ENCODE data around the gene ACACB. TPM values are rescaled to one million over a fixed set of nuclear protein-coding genes. Genes with fewer than 3 reads are reported as not detected.

The ACACB gene
- total RNA-seq, 1 donor from 2014 or later: 3.4 TPM

DNA sequence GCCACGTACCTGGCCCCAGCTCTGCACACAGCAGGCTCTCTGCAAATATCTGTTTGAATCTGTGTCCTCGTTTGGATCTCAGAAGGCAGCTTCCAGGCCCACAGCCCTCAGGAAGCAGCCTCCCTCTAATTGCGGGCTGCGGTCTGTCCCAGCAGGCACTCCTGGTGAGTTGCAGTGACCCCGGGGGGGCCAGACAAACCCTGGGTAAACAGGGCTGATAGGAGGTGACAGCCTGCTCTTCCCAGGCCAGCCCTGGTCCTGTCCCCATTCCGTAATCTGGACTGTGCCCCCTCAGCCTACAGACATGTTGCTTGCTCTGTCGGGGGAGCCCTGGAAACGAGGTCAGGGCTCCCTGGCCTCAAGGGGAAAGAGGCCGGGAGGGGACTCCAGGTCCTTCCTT, 190.7 kb downstream of the ACACB start:
- no peak for DNase-seq

DNA sequence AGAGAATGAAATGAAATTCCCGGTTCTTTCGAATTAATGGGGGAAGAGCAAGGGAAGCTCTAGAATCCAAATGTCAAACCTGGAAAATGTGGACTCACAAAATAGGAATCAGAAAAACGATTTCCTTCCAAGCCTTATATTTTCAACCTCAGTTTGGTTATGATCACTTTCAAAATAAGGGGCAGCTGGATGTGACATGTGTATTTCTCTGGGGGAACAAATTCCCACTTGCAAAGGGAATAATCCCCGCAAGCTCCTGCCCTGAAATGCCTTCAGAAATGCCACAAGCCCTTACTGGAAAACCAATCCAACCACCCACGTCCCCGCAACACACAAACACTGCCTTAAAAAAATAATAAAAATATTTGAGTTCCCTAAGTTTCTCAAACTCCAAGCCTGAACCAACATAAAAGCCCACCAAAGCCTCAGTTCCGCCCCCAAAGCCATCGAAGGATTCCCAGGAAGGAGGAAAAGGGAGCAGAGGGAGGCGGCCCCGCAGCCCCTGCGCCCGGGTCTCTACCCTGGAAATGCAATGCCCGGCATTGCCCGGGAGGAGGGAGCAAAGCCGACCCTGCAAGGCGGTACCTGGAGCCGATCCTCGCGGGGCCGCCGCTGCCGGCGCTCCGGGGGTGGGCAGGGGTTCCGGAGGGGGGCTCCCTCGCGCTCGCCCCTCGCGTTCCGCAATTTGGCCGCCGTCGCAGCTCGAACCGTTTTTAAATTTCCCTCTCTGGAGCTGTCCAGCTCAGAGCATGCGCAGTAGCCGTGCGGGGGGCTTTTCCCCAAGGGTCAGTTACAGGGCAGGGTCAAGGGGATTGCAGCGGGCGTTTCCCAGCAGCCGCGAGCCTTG, 192.4 kb downstream of the ACACB start, which contains the start of gene FOXN4:
TSS of gene FOXN4 (minus strand) at position 751 of the 847 bp plus-strand sequence. CDS start 963 bp downstream, outside the sequence.
- DNase-seq: no peak

- DNase-seq: no peak
Observed at GRCh38 chr12:109309381-109310246, 193.2 kb downstream of the ACACB start.

GRCh38 chr12:109310247-109311125, 194.1 kb downstream of the ACACB start:
- DNase-seq: no peak

Other genes starting within 250 kb of the ACACB start
- gene DAO, start 236.5 kb upstream of the ACACB start, total RNA-seq: not detected
- gene SVOP, start 95.5 kb upstream of the ACACB start, total RNA-seq: 30.9 TPM
- gene USP30, start 64.0 kb upstream of the ACACB start, total RNA-seq: 17.6 TPM
- gene ALKBH2, start 23.1 kb upstream of the ACACB start, total RNA-seq: 25.1 TPM
- 26.8 TPM for gene UNG, start 19.0 kb upstream of the ACACB start, total RNA-seq
- gene FOXN4, start 192.7 kb downstream of the ACACB start, total RNA-seq: 0.16 TPM
- gene MYO1H, start 231.3 kb downstream of the ACACB start, total RNA-seq: 0.16 TPM

Data from occipital lobe (tissue), 2 donors.